Upper lobe of left lung (tissue), 4 donors: Measurements from ENCODE around the gene RCSD1.

ENCODE experiments used
- EP300 ChIP-seq, 4 donors: sonication (generic); formaldehyde crosslinking; IDR thresholded peaks; one replicate each; pipeline ENCODE4 v1.5.1; 2017; ENCODE audit warnings: antibody characterized with exemption in 4 of 4, control low read depth in 2 of 4
- POLR2AphosphoS5 ChIP-seq, 2 donors: sonication (generic); formaldehyde crosslinking; IDR thresholded peaks; one replicate each; pipeline ENCODE4 v1.5.1; 2017; ENCODE audit warnings: antibody characterized with exemption in 2 of 2

DNA sequence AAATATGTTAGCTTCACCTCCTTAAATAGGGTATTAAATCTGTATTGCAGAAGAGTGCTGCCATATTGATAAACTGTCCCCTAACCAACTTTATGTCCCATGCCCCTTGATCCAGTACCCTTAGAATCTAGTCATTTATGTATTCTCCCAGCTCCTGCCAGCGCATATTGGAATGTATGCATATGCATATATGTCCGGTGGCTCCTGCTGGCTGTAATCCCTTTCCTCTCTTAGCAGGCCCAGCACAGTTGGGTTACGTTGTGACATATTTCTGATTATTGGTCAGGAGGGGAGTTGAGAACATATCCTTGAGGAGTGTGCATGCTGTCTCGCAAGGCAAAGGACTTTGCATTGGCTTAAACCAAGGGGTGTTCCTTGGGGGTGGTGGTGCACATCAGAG lies 47.3 kb upstream of the RCSD1 start:
- no peak for TF ChIP-seq EP300 (IDR thresholded peaks at IDR 0.05)
- TF ChIP-seq POLR2AphosphoS5 (IDR thresholded peaks at IDR 0.05), result no peak
